GM13977 (cell line): ENCODE measurements around the gene SARNP.

Source experiments
- DNase-seq: peaks from one replicate; pipeline ENCODE4 v3.0.0; 2012; ENCODE audit warnings: low spot score
- in situ Hi-C: fragments of 300-500 bp; cut with MboI; formaldehyde crosslinking; loops from one replicate; pipeline ENCODE4 v1.12.0; 2022; ENCODE audit warnings: low sequenced_read_pairs, low pct_unique_long_range_greater_than_20kb, mixed read lengths, inconsistent platforms; ENCODE audit not compliant: unreplicated experiment
- TF ChIP-seq, protein P1 (sequence below): IDR thresholded peaks from 2 replicates; pipeline ENCODE4 v1.5.1; 2012; ENCODE audit warnings: mild to moderate bottlenecking, control low read depth; ENCODE audit not compliant: insufficient read depth; ENCODE audit errors: extremely low read depth, missing control alignments

Gene SARNP

DNA sequence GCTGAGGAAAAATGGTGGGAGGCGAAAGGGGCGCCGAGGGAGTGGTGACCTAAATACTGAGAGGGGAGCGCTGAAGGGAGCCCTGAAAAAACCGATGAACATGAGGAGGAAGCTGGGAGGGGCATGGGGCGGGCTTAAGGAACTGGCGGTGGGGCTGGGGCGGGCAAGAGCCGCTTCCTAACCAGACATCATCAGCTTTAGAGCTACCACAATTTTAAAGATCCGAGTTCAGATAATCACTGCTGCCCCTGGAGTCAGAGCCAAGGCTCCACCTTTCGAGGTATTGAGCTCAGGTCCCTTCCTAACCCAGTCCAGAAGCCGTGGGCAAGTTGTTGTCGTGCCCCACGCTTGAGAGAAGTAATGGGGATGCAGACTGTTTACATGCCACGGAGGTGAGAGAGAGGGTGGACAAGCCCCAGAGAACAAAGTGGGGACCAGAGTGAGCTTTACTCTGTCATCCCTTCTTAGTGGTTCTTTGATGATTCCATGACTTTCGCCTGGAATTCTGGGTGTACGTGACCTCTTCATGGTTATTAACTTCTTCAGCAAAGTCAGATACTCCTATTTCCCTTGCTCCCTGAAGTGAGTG, 710 bp upstream of the SARNP start:
- in situ Hi-C loops, result no loop called here
- TF ChIP-seq, protein P1, sequence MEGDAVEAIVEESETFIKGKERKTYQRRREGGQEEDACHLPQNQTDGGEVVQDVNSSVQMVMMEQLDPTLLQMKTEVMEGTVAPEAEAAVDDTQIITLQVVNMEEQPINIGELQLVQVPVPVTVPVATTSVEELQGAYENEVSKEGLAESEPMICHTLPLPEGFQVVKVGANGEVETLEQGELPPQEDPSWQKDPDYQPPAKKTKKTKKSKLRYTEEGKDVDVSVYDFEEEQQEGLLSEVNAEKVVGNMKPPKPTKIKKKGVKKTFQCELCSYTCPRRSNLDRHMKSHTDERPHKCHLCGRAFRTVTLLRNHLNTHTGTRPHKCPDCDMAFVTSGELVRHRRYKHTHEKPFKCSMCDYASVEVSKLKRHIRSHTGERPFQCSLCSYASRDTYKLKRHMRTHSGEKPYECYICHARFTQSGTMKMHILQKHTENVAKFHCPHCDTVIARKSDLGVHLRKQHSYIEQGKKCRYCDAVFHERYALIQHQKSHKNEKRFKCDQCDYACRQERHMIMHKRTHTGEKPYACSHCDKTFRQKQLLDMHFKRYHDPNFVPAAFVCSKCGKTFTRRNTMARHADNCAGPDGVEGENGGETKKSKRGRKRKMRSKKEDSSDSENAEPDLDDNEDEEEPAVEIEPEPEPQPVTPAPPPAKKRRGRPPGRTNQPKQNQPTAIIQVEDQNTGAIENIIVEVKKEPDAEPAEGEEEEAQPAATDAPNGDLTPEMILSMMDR, result no peak
- DNase-seq, result peak; percentile 58

DNA sequence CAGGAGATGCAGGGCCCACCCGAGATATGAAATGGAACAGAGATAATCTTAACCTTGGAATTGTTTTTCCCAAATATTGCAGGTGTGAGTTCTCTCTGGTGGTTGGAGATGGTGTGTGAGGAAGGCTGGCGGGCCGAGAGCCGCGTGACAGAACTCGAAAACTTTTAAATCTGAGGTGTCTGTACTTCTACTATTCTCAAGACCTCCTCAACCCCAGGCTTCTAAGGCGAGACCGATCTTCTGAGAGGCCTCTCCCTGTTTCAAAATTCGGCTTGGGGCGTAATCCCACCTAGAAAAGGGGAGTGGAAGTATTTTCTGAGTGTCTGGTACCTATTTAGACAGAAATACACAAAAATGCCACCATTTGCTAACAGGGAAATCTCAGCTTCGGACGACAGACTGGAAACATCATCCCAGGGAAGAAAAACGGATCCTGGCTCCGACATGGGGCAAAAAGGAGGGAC, 611 bp downstream of the SARNP start:
- DNase-seq, result no peak
- TF ChIP-seq, protein P1, result no peak
- in situ Hi-C loops, result no loop called here

DNA sequence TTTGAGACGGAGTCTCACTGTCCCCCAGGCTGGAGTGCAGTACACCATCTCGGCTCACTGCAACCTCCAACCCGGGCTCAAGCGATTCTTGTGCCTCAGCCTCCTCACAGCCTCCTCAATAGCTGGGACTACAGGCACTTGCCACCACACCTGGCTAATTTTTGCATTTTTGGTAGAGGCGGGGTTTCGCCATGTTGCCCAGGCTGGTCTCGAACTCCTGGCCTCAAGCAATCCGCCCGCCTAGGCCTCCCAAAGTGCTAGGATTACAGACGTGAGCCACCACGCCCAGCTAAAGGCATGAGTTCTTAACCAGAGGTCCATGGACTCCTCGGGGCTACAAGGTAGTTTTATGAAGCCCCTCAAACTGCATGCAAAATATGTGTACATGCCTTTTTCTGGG, 2.1 kb downstream of the SARNP start:
- TF ChIP-seq, protein P1, result no peak
- DNase-seq, result no peak
- in situ Hi-C loops, result no loop called here

DNA sequence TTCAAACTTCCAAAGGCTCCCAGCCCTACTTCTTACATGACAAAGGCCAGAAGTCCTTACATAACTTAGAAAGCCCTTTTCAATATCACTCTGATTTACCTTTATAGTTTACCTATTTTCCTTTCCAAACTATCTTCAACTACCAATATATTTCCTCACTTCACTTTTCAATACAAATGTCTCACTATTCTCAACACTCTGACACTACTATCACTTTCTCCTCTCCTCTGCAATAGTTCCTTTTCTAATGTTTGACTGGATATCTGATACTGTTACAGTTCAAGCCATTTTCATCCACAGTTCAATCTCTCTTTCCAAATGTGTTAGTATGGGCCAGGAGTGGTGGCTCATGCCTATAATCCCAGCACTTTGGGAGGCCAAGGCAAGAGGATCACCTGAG, 3.3 kb downstream of the SARNP start:
- TF ChIP-seq, protein P1, result no peak

DNA sequence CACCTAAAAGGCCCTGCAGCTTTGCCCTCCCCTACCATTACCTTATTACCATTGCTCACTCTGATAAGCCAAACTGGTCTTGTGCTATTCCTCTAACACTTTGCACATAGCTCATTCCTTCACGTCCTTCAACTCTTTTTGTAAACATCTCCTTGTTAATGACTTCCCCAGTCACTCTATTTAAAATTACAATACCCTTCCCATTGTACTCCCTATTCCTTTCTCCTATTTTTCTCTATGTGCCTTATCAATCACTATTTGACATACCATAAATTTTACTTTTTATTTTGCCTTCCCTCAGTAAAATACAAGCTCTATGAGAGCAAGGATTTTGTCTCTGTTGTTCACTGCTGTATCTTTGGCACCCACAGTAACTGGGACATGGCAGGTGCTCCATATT, 5.4 kb downstream of the SARNP start:
- TF ChIP-seq, protein P1, result no peak
- in situ Hi-C loops, result no loop called here
- no peak for DNase-seq

More for the DNA sequence above, 3.3 kb downstream of the SARNP start:
- no peak for DNase-seq
- in situ Hi-C loops, result no loop called here

DNA sequence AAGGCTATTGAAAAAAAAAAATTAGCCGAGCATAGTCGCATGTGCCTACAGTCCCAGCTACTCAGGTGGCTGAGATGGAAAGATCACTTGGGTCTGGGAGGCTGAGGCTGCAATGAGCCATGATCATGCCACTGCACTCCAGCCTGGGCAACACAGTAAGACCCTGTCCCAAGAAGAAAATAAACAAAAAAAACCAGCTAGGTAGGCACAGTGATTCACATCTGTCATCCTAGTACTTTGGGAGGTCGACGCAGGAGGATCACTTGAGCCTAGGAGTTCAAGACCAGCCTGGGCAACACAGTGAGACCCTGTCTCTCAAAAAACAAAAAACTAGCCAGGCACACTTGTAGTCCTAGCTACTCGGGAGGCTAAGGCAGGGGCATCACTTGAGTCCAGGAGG, 8.2 kb downstream of the SARNP start:
- TF ChIP-seq, protein P1, result no peak
- DNase-seq, result no peak
- in situ Hi-C loops, result no loop called here
